B cell (primary cell): ENCODE measurements around the gene ZWILCH. TPM values are rescaled to one million over a fixed set of nuclear protein-coding genes. Genes with fewer than 3 reads are reported as not detected.

Experiments
- ATAC-seq: fragments of 200-7000 bp; cut with Tn5 transposase; one replicate; pipeline ENCODE4 v1.10.0; 2021; ENCODE audit warnings: low read depth, mild to moderate bottlenecking, moderate number of reproducible peaks, moderate library complexity
- CTCF ChIA-PET: fragments of 350-600 bp; sonication (Branson Sonifier 250); formaldehyde crosslinking; loops from one replicate; lab custom pipeline; 2021; ENCODE audit warnings: antibody characterized with exemption, inconsistent platforms; lab: Charles Lee
- POLR2A ChIA-PET: fragments of 350-600 bp; sonication (Branson Sonifier 250); formaldehyde crosslinking; loops from one replicate; lab custom pipeline; 2021; ENCODE audit warnings: antibody characterized with exemption; lab: Charles Lee
- DNase-seq: peaks from one replicate; pipeline ENCODE4 v3.0.0; 2013
- H2AFZ ChIP-seq: 2 replicates; pipeline ENCODE4 v1.6.1; 2012; ENCODE audit warnings: mild to moderate bottlenecking, low read depth, low read length; ENCODE audit not compliant: insufficient read depth, poor library complexity, severe bottlenecking
- H3K27ac ChIP-seq, 2 donors: 1 replicate in 1 of 2; 2 replicates in 1 of 2; pipeline ENCODE4 v1.5.1; 2012 to 2013; ENCODE audit warnings: low read length in 2 of 2, mild to moderate bottlenecking in 2 of 2, moderate library complexity in 1 of 2
- H3K27me3 ChIP-seq, 4 experiments: fragments of 200-600 bp in 1 of 4; sonication (generic) in 1 of 4; replicated peaks in 1 of 4; 1 replicate in 2 of 4; 2 replicates in 2 of 4; pipeline versions ENCODE4 v1.6.1 to v1.7.0; 2013 to 2016; ENCODE audit warnings: low read length in 3 of 4, mild to moderate bottlenecking in 2 of 4, mixed read lengths in 1 of 4, moderate library complexity in 1 of 4; ENCODE audit not compliant: insufficient read depth in 4 of 4, control insufficient read depth in 3 of 4; ENCODE audit errors: control extremely low read depth in 1 of 4
- H3K36me3 ChIP-seq, 2 experiments: replicated peaks in 1 of 2; 1 replicate in 1 of 2; 2 replicates in 1 of 2; pipeline versions ENCODE4 v1.6.1 to v1.7.1; 2013; ENCODE audit warnings: low read length in 1 of 2; ENCODE audit not compliant: insufficient read depth in 2 of 2, control insufficient read depth in 1 of 2; ENCODE audit errors: control extremely low read depth in 1 of 2, extremely low read depth in 1 of 2
- H3K4me1 ChIP-seq, 2 donors: fragments of 200-600 bp in 1 of 2; sonication (generic) in 1 of 2; 1 replicate in 1 of 2; 2 replicates in 1 of 2; pipeline versions ENCODE4 v1.5.1 to v1.6.1; 2013 to 2017; ENCODE audit warnings: low read length in 2 of 2; ENCODE audit not compliant: control insufficient read depth in 2 of 2, insufficient read depth in 2 of 2
- H3K4me2 ChIP-seq: replicated peaks from 2 replicates; pipeline ENCODE3; 2012; ENCODE audit warnings: mild to moderate bottlenecking, low read depth, low read length; ENCODE audit not compliant: poor library complexity, severe bottlenecking
- H3K4me3 ChIP-seq, 5 experiments: fragments of 200-600 bp in 1 of 5; sonication (generic) in 1 of 5; 1 replicate in 3 of 5; 2 replicates in 2 of 5; pipeline versions ENCODE4 v1.5.1 to v1.7.0; 2011 to 2016; ENCODE audit warnings: low read length in 4 of 5, mild to moderate bottlenecking in 4 of 5, low read depth in 2 of 5, control low read depth in 1 of 5, moderate library complexity in 1 of 5; ENCODE audit not compliant: insufficient read depth in 1 of 5; ENCODE audit errors: control extremely low read depth in 1 of 5, extremely low read depth in 1 of 5
- H3K79me2 ChIP-seq: fragments of 200-600 bp; sonication (generic); one replicate; pipeline ENCODE4 v1.6.0; 2016; ENCODE audit warnings: low read length; ENCODE audit not compliant: control insufficient read depth, insufficient read depth
- H3K9ac ChIP-seq: fragments of 200-600 bp; sonication (generic); 2 replicates; pipeline ENCODE4 v1.6.1; 2017; ENCODE audit warnings: mild to moderate bottlenecking, low read length, moderate library complexity
- H3K9me3 ChIP-seq, 3 donors: one replicate each; pipeline versions ENCODE4 v1.6.1 to v1.7.1; 2013; ENCODE audit warnings: low read length in 2 of 3; ENCODE audit not compliant: control insufficient read depth in 2 of 3, insufficient read depth in 1 of 3; ENCODE audit errors: control extremely low read depth in 1 of 3
- H4K20me1 ChIP-seq: 2 replicates; pipeline ENCODE4 v1.6.0; 2012; ENCODE audit warnings: mild to moderate bottlenecking, low read length; ENCODE audit not compliant: insufficient read depth, control insufficient read depth, poor library complexity, severe bottlenecking
- H3K27ac Mint-ChIP-seq: one replicate; pipeline ENCODE4 v1.8.0; 2021; ENCODE audit warnings: mixed read lengths
- H3K27me3 Mint-ChIP-seq: one replicate; pipeline ENCODE4 v1.8.0; 2021; ENCODE audit warnings: mixed read lengths
- H3K4me1 Mint-ChIP-seq: one replicate; pipeline ENCODE4 v1.8.0; 2021; ENCODE audit warnings: mixed read lengths
- H3K4me3 Mint-ChIP-seq: one replicate; pipeline ENCODE4 v1.8.0; 2021; ENCODE audit warnings: mixed read lengths
- H3K9me3 Mint-ChIP-seq: one replicate; pipeline ENCODE4 v1.8.0; 2022; ENCODE audit warnings: mixed read lengths; ENCODE audit not compliant: insufficient read depth
- CTCF ChIP-seq: fragments of 200-600 bp; IDR thresholded peaks from one replicate; pipeline ENCODE4 v1.8.0; 2022; ENCODE audit warnings: antibody characterized with exemption, mild to moderate bottlenecking
- EZH2 ChIP-seq: IDR thresholded peaks from 2 replicates; pipeline ENCODE4 v1.6.1; 2012; ENCODE audit warnings: borderline replicate concordance, low read depth, mild to moderate bottlenecking, moderate library complexity, low read length; ENCODE audit not compliant: insufficient read depth, poor library complexity, severe bottlenecking
- WGBS: methylation state at CpG from one replicate; pipeline ENCODE4 v1.1.5; 2013; ENCODE audit warnings: missing lambda C conversion rate; ENCODE audit not compliant: insufficient coverage; 5-methylcytosine and 5-hydroxymethylcytosine counted together
- intact Hi-C: fragments of 100-400 bp; cut with micrococcal nuclease; formaldehyde crosslinking; loops from one replicate; pipeline ENCODE4 v1.10.0; 2022
- polyA plus RNA-seq: library from polyadenylated mRNA; depleted of rRNA; stranded (reverse); fragments of >200 nt; gene quantifications from 2 replicates; pipeline ENCODE4 v1.2.3, GENCODE V29; 2012
- total RNA-seq, 2 donors: library from RNA; stranded (reverse); fragments of 120-200 nt in 1 of 2; gene quantifications; 1 replicate in 1 of 2; 2 replicates in 1 of 2; pipeline versions ENCODE4 v1.2.3 to v1.2.4, GENCODE V29; 2013 to 2022

ZWILCH gene
- total and polyA plus RNA-seq, 2 donors (not counting 1 experiment from before 2014, with no cell fraction given) = 2.8 to 11.3 TPM

- DNase-seq = no peak
- Histone ChIP-seq H4K20me1 (no peaks in the 10 kb centered on the region), H3K27me3 (no peaks in the 10 kb centered on the region), H3K36me3 (no peaks in the 10 kb centered on the region), H2AFZ (no peak overlapping the region), H3K9ac (no peak overlapping the region), H3K4me1 (peaks cover 5 to 6% of the 10 kb centered on the region in 2 donors), H3K27ac (no peak overlapping the region), H3K4me3 (no peak overlapping the region), H3K79me2 (no peaks in the 10 kb centered on the region), H3K9me3 (no peaks in the 10 kb centered on the region), H3K4me2 (no peak overlapping the region)
- POLR2A ChIA-PET = no interaction called here
- WGBS = 100% methylated on average over 3 of the region's 6 CpGs
- no peak overlapping the region for H3K4me3 Mint-ChIP-seq
- no peaks in the 10 kb centered on the region for H3K27me3 Mint-ChIP-seq
- no peaks in the 10 kb centered on the region for H3K9me3 Mint-ChIP-seq
- H3K27ac Mint-ChIP-seq = no peak overlapping the region
- H3K4me1 Mint-ChIP-seq = peaks cover 8% of the 10 kb centered on the region
- ATAC-seq = no peak
- intact Hi-C loops = no loop called here
- TF ChIP-seq CTCF (no peak), EZH2 (no peak)
- CTCF ChIA-PET = interaction anchor here (0.7 to 1.0 kb wide), 3 partner anchors 9 to 179 kb away, joined by 3 to 5 read pairs (median 4); no protein-coding TSS in a partner anchor
These were observed 65.8 kb downstream of the ZWILCH start for GRCh38 chr15:66570842-66571478.

GRCh38 chr15:66572146-66572545 lies 67.0 kb downstream of the ZWILCH start:
- no peak overlapping the region for H3K27ac ChIP-seq
- H3K9me3 Mint-ChIP-seq = no peaks in the 10 kb centered on the region
- intact Hi-C loops = no loop called here
- no peak overlapping the region for H3K9ac ChIP-seq
- no peak overlapping the region for H3K27ac Mint-ChIP-seq
- no peak overlapping the region for H2AFZ ChIP-seq
- no peaks in the 10 kb centered on the region for H4K20me1 ChIP-seq
- H3K4me3 ChIP-seq = no peak overlapping the region
- ATAC-seq = no peak
- DNase-seq = no peak
- H3K9me3 ChIP-seq = no peaks in the 10 kb centered on the region
- peaks cover 4% of the 10 kb centered on the region for H3K4me1 Mint-ChIP-seq
- no peak overlapping the region for H3K4me3 Mint-ChIP-seq
- ChIA-PET CTCF (interaction anchor here (1.0 kb wide), 1 partner anchor 14 kb away, joined by 3 read pairs; no protein-coding TSS in a partner anchor), POLR2A (interaction anchor here (0.7 kb wide), 1 partner anchor 1246 kb away, joined by 4 read pairs; no protein-coding TSS in a partner anchor)
- TF ChIP-seq EZH2 (no peak), CTCF (no peak)
- H3K79me2 ChIP-seq = no peaks in the 10 kb centered on the region
- H3K4me2 ChIP-seq = no peak overlapping the region
- no peaks in the 10 kb centered on the region for H3K36me3 ChIP-seq
- no peaks in the 10 kb centered on the region for H3K27me3 ChIP-seq
- peaks cover under 1 to 2% of the 10 kb centered on the region in 2 donors for H3K4me1 ChIP-seq
- 95% methylated on average over 4 of the region's 4 CpGs for WGBS
- no peaks in the 10 kb centered on the region for H3K27me3 Mint-ChIP-seq
